Large intestine (tissue), 12 donors: ENCODE measurements around the gene NOTCH2. TPM values are rescaled to one million over a fixed set of nuclear protein-coding genes. Genes with fewer than 3 reads are reported as not detected.
"Not testable (repeated sequence)": the region's sequence is repeated elsewhere in the genome, so short reads cannot be mapped to it uniquely, and the experiment has no call there.

Experiments used
- DNase-seq, 2 donors: peaks; one replicate each; pipeline versions ENCODE4 v3.0.0 to v3.0.0-alpha.2; 2013
- H3K27ac ChIP-seq: one replicate; pipeline ENCODE4 v1.5.1; 2013; ENCODE audit warnings: low read length
- H3K27me3 ChIP-seq: 2 replicates; pipeline ENCODE4 v1.6.1; 2013; ENCODE audit warnings: low read length; ENCODE audit not compliant: control insufficient read depth, insufficient read depth
- H3K36me3 ChIP-seq: 2 replicates; pipeline ENCODE4 v1.6.1; 2013; ENCODE audit warnings: low read length; ENCODE audit not compliant: control insufficient read depth, insufficient read depth
- H3K4me1 ChIP-seq: one replicate; pipeline ENCODE4 v1.6.1; 2013; ENCODE audit warnings: low read length; ENCODE audit not compliant: control insufficient read depth, insufficient read depth
- H3K4me3 ChIP-seq: one replicate; pipeline ENCODE4 v1.5.1; 2013; ENCODE audit warnings: low read length
- H3K9me3 ChIP-seq: one replicate; pipeline ENCODE4 v1.6.1; 2013; ENCODE audit warnings: mild to moderate bottlenecking, low read depth, low read length, moderate library complexity; ENCODE audit not compliant: control insufficient read depth
- WGBS: methylation state at CpG from one replicate; pipeline ENCODE4 v1.1.5; 2013; ENCODE audit warnings: low lambda C conversion rate; ENCODE audit not compliant: insufficient coverage; 5-methylcytosine and 5-hydroxymethylcytosine counted together
- long read RNA-seq, 11 donors: transcript quantifications; one replicate each; lab custom pipeline, GENCODE V29; 2026
- polyA plus RNA-seq: library from polyadenylated mRNA; unstranded; fragments of 120-200 nt; gene quantifications from one replicate; pipeline ENCODE4 v1.2.1, GENCODE V29; 2013

The NOTCH2 gene
- polyA plus RNA-seq: 22.6 TPM
- long read RNA-seq, donor 1, partial matches to known transcripts: 5 of 5 reads
- long read RNA-seq, donor 1, other reads (novel, unspliced or antisense): 0 of 5 reads
- long read RNA-seq, donor 2, full-length matches to known transcripts: 2 of 2 reads
- long read RNA-seq, donor 2, partial matches to known transcripts: 0 of 2 reads
- long read RNA-seq, donor 2, other reads (novel, unspliced or antisense): 0 of 2 reads
- long read RNA-seq, donor 3: 0 reads
- long read RNA-seq, donor 4: 0 reads
- long read RNA-seq, donor 5, partial matches to known transcripts: 8 of 8 reads
- long read RNA-seq, donor 5, other reads (novel, unspliced or antisense): 0 of 8 reads
- long read RNA-seq, donor 6: 0 reads
- long read RNA-seq, donor 7: 0 reads
- long read RNA-seq, donor 8: 0 reads
- long read RNA-seq, donor 9, full-length matches to known transcripts: 1 of 1 reads
- long read RNA-seq, donor 9, partial matches to known transcripts: 0 of 1 reads
- long read RNA-seq, donor 9, other reads (novel, unspliced or antisense): 0 of 1 reads
- long read RNA-seq, donor 10: 0 reads
- long read RNA-seq, donor 11, full-length matches to known transcripts: 2 of 26 reads
- long read RNA-seq, donor 11, partial matches to known transcripts: 24 of 26 reads
- long read RNA-seq, donor 11, other reads (novel, unspliced or antisense): 0 of 26 reads

GRCh38 chr1:120069067-120069919 lies at the start of gene NOTCH2:
TSS of gene NOTCH2 (minus strand) at chr1:120069662. CDS start at chr1:120069406, 256 bp downstream.
- not testable (repeated sequence) for H3K27me3 ChIP-seq, H3K36me3 ChIP-seq, H3K27ac ChIP-seq, H3K4me1 ChIP-seq, H3K9me3 ChIP-seq
- H3K4me3 ChIP-seq: peak within 1 kb of the TSS; percentile 42
- no CpG with 5 or more reads among the region's 95 CpGs for WGBS
- DNase-seq: peak; percentile 7 to 51

DNA sequence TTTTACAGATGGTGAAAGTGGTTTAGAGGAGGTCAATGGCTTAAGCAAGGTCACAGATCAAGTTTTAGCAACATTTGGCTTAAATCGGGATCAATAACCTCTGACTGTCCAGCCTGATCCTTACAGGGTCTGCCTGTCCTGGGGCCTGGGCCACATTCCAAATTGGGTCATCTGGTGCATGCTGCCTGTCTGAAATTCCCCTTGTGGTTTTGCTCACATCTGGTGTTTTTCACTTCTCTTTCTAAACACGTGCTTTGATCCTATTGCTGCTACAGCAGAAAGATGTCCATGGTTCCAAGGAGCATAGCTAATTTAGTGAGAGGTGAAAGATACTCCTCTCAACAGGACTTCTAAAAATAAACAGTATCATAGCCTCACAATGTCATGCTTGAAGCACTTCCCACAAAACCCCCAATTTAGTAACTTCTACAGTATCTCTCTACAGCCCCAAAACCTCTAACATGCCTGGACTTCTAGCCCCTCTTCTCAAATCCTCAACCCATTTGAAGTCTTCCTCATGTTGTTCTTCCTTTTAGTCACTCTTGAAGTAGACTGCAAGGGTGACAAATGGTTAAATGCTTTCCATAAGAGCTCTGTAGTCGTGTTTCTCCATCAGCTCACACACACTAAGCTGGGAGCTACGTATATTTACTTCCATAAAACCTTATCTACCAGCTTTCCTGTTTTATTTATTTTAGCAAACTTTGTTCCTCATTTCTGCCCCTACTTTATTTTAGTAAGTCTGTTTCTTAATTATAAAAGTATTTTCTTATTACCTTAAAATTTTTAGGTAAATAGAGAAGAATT lies 48.1 kb upstream of the NOTCH2 start:
- no CpG with 5 or more reads among the region's 4 CpGs for WGBS

GRCh38 chr1:120116094-120116493 lies 46.6 kb upstream of the NOTCH2 start:
- 100% methylated on average over 1 of the region's 2 CpGs for WGBS
- not testable (repeated sequence) for H3K27ac ChIP-seq

More for the DNA sequence above, 48.1 kb upstream of the NOTCH2 start:
- not testable (repeated sequence) for H3K27ac ChIP-seq, H3K4me3 ChIP-seq, H3K36me3 ChIP-seq, H3K9me3 ChIP-seq, H3K4me1 ChIP-seq, H3K27me3 ChIP-seq
- peak in 1 of 2 donors; percentile 9 for DNase-seq

DNA sequence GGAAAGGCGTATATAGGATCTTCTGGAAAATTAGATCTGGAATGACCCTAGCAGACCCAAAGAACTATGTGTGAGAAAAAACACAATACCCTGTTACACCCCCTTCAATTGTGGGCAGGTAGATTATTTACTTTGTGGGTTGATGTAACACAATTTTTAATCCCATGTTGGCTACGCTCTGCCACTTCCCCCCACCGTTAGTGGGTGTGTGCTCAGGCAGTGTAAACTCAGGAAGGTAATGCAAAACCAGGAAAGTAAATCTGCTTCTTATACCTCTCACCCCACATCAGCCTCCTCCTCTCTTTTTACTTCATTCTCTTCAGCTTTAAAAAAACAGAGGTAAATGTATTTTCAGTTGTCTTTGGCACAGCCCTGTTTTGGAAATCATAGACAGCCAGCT lies 43.7 kb upstream of the NOTCH2 start:
- H3K27me3 ChIP-seq, H3K36me3 ChIP-seq, H3K9me3 ChIP-seq, DNase-seq, H3K4me3 ChIP-seq, H3K27ac ChIP-seq, H3K4me1 ChIP-seq: not testable (repeated sequence)
- WGBS: no CpG with 5 or more reads among the region's 3 CpGs

More at GRCh38 chr1:120116094-120116493, 46.6 kb upstream of the NOTCH2 start:
- H3K9me3 ChIP-seq, H3K4me3 ChIP-seq, H3K27me3 ChIP-seq, H3K4me1 ChIP-seq, H3K36me3 ChIP-seq, DNase-seq: not testable (repeated sequence)

- H3K27me3 ChIP-seq, H3K4me3 ChIP-seq: not testable (repeated sequence)
Observed at GRCh38 chr1:120112212-120112611, 42.8 kb upstream of the NOTCH2 start.

DNA sequence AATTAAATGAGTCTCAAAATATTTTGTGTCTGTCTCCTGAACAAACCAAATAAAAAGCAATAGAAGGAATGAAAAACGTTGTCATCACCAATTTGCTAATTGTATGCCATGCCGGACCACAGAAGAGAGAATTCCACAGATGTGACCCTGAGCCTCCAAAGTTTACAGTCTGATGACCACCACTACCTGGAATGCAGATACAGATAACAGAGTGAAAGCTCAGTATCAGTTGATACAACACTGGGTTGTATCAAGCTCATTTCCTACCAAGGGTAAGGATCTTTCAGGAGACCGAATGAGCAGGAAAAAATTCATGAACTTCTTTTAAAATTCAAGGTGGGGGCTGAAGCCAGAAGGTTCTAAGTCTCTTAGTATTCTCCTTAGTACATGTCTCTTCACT lies 42.3 kb upstream of the NOTCH2 start:
- H3K27ac ChIP-seq, H3K27me3 ChIP-seq, H3K4me1 ChIP-seq, H3K4me3 ChIP-seq, H3K9me3 ChIP-seq, H3K36me3 ChIP-seq, DNase-seq: not testable (repeated sequence)
- no CpG with 5 or more reads among the region's 3 CpGs for WGBS

More at GRCh38 chr1:120112212-120112611, 42.8 kb upstream of the NOTCH2 start:
- not testable (repeated sequence) for H3K36me3 ChIP-seq, DNase-seq, H3K4me1 ChIP-seq, H3K27ac ChIP-seq, H3K9me3 ChIP-seq
- no CpG with 5 or more reads among the region's 5 CpGs for WGBS

- H3K27ac ChIP-seq, H3K4me1 ChIP-seq, H3K36me3 ChIP-seq, H3K27me3 ChIP-seq, DNase-seq, H3K4me3 ChIP-seq, H3K9me3 ChIP-seq: not testable (repeated sequence)
- no CpG with 5 or more reads among the region's 2 CpGs for WGBS
Observed at GRCh38 chr1:120111008-120111407, 41.5 kb upstream of the NOTCH2 start.

DNA sequence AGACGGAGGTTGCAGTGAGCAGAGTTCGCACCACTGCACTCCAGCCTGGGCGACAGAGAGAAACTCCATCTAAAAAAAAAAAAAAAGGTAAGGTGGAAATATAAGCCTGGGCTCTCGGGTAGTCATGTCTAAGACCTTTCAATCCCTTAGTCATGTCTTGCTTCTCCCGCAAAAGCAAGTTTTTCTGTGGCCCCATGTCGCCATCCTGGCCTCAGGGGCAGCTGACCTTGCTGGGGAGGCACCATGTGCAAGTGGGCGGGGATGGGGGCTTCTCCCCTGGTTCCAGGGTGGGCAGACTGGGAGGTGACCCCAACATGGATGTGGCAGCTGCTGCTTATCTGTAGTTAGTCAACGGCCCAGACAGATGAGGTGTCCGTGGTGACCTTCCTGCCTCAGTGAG lies 40.2 kb upstream of the NOTCH2 start:
- not testable (repeated sequence) for H3K36me3 ChIP-seq, H3K27me3 ChIP-seq, H3K9me3 ChIP-seq, DNase-seq, H3K27ac ChIP-seq, H3K4me1 ChIP-seq, H3K4me3 ChIP-seq
- WGBS: no CpG with 5 or more reads among the region's 9 CpGs

- not testable (repeated sequence) for H3K27me3 ChIP-seq, H3K4me3 ChIP-seq, H3K9me3 ChIP-seq, H3K27ac ChIP-seq, H3K4me1 ChIP-seq, DNase-seq, H3K36me3 ChIP-seq
- WGBS: no CpG with 5 or more reads among the region's 10 CpGs
Observed at GRCh38 chr1:120109180-120109579, 39.7 kb upstream of the NOTCH2 start.

- not testable (repeated sequence) for H3K4me1 ChIP-seq, H3K27ac ChIP-seq, H3K27me3 ChIP-seq, H3K9me3 ChIP-seq, H3K36me3 ChIP-seq, H3K4me3 ChIP-seq, DNase-seq
- no CpG with 5 or more reads among the region's 2 CpGs for WGBS
Observed at GRCh38 chr1:120105288-120105687, 35.8 kb upstream of the NOTCH2 start.
